GM06990 (cell line): ENCODE results near the gene C9orf78.

ENCODE experiments used
- DNase-seq: peaks from one replicate; pipeline ENCODE4 v3.0.0-alpha.2; 2011; ENCODE audit not compliant: insufficient read length; ENCODE audit errors: extremely low read depth
- H3K27me3 ChIP-seq: replicated peaks from 2 replicates; pipeline ENCODE4 v1.6.0; 2011; ENCODE audit warnings: low read length; ENCODE audit not compliant: control insufficient read depth, insufficient read depth
- H3K36me3 ChIP-seq: 2 replicates; pipeline ENCODE4 v1.5.1; 2011; ENCODE audit warnings: low read length; ENCODE audit not compliant: control insufficient read depth, insufficient read depth
- H3K4me3 ChIP-seq: replicated peaks from 2 replicates; pipeline ENCODE4 v1.5.1; 2011; ENCODE audit warnings: low read depth, mild to moderate bottlenecking, control low read depth, low read length
- CTCF ChIP-seq: IDR thresholded peaks from 2 replicates; pipeline ENCODE4 v1.5.1; 2011; ENCODE audit warnings: low read length, control low read depth, mild to moderate bottlenecking, inconsistent platforms; ENCODE audit not compliant: insufficient read depth, poor library complexity, severe bottlenecking

C9orf78 gene

GRCh38 chr9:129875181-129875611 lies 40.1 kb upstream of the C9orf78 start:
- Histone ChIP-seq H3K36me3 (peaks cover 12% of the 10 kb centered on the region), H3K27me3 (no peaks in the 10 kb centered on the region), H3K4me3 (no peak overlapping the region)
- no peak for DNase-seq
- TF ChIP-seq CTCF = no peak

- H3K36me3 ChIP-seq = peaks cover 10% of the 10 kb centered on the region
- no peak for DNase-seq
- no peak overlapping the region for H3K4me3 ChIP-seq
- H3K27me3 ChIP-seq = no peaks in the 10 kb centered on the region
- TF ChIP-seq CTCF = no peak
Measured at GRCh38 chr9:129874261-129875101, 39.4 kb upstream of the C9orf78 start.

- no peak for TF ChIP-seq CTCF
- H3K36me3 ChIP-seq = peaks cover 9% of the 10 kb centered on the region
- DNase-seq = no peak
Measured at GRCh38 chr9:129873563-129874190, 38.6 kb upstream of the C9orf78 start.

GRCh38 chr9:129871046-129871445 lies 36.0 kb upstream of the C9orf78 start:
- no peak for DNase-seq
- no peaks in the 10 kb centered on the region for H3K27me3 ChIP-seq
- no peak overlapping the region for H3K4me3 ChIP-seq
- peaks cover 7% of the 10 kb centered on the region for H3K36me3 ChIP-seq
- no peak for TF ChIP-seq CTCF

More at GRCh38 chr9:129873563-129874190, 38.6 kb upstream of the C9orf78 start:
- no peaks in the 10 kb centered on the region for H3K27me3 ChIP-seq
- H3K4me3 ChIP-seq = no peak overlapping the region

GRCh38 chr9:129869585-129870501 lies 34.8 kb upstream of the C9orf78 start:
- no peak for TF ChIP-seq CTCF

More at GRCh38 chr9:129869585-129870501, 34.8 kb upstream of the C9orf78 start:
- H3K4me3 ChIP-seq = no peak overlapping the region
- H3K27me3 ChIP-seq = no peaks in the 10 kb centered on the region
- no peak for DNase-seq
- H3K36me3 ChIP-seq = peaks cover 7% of the 10 kb centered on the region
